ENCODE data around the gene MEG3. TPM values are rescaled to one million over a fixed set of nuclear protein-coding genes. Genes with fewer than 3 reads are reported as not detected.

Gene MEG3
- total RNA-seq, 1 experiment from 2014 or later = 62.4 TPM

DNA sequence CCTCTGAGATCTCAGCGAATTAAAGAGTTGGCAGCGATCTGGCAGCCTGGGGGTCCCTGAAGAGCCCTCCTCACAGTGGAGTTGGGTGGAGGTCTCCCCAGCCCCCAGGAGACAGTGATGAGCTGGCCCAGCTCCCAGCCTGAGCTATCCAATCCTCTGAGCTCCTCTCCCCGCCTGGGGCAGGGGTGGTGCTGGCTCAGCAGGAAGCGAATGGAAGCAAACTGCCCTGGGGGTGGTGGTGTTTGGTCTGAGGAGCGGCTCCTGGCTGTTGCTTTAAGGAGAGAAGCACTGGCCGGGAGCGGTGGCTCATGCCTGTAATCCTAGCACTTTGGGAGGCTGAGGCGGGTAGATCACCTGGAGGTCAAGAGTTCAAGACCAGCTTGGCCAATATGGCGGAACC is 19.5 kb upstream of the MEG3 start:
- no peak overlapping the region for H3K27ac ChIP-seq (ENCODE audit: low read length)
- ATAC-seq = no peak
- CTCF ChIA-PET = no interaction called here
- POLR2A ChIA-PET = no interaction called here
- no peak for DNase-seq (ENCODE audit: low read depth, low spot score)
- TF ChIP-seq, protein P1, sequence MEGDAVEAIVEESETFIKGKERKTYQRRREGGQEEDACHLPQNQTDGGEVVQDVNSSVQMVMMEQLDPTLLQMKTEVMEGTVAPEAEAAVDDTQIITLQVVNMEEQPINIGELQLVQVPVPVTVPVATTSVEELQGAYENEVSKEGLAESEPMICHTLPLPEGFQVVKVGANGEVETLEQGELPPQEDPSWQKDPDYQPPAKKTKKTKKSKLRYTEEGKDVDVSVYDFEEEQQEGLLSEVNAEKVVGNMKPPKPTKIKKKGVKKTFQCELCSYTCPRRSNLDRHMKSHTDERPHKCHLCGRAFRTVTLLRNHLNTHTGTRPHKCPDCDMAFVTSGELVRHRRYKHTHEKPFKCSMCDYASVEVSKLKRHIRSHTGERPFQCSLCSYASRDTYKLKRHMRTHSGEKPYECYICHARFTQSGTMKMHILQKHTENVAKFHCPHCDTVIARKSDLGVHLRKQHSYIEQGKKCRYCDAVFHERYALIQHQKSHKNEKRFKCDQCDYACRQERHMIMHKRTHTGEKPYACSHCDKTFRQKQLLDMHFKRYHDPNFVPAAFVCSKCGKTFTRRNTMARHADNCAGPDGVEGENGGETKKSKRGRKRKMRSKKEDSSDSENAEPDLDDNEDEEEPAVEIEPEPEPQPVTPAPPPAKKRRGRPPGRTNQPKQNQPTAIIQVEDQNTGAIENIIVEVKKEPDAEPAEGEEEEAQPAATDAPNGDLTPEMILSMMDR (IDR thresholded peaks at IDR 0.05) = no peak
- TF ChIP-seq POLR2AphosphoS5 (IDR thresholded peaks at IDR 0.05; ENCODE audit: low read depth, low read length) = no peak
- no peak for TF ChIP-seq TCF7L2 (IDR thresholded peaks at IDR 0.05; ENCODE audit: low read depth, low read length)
- TF ChIP-seq, protein P2, sequence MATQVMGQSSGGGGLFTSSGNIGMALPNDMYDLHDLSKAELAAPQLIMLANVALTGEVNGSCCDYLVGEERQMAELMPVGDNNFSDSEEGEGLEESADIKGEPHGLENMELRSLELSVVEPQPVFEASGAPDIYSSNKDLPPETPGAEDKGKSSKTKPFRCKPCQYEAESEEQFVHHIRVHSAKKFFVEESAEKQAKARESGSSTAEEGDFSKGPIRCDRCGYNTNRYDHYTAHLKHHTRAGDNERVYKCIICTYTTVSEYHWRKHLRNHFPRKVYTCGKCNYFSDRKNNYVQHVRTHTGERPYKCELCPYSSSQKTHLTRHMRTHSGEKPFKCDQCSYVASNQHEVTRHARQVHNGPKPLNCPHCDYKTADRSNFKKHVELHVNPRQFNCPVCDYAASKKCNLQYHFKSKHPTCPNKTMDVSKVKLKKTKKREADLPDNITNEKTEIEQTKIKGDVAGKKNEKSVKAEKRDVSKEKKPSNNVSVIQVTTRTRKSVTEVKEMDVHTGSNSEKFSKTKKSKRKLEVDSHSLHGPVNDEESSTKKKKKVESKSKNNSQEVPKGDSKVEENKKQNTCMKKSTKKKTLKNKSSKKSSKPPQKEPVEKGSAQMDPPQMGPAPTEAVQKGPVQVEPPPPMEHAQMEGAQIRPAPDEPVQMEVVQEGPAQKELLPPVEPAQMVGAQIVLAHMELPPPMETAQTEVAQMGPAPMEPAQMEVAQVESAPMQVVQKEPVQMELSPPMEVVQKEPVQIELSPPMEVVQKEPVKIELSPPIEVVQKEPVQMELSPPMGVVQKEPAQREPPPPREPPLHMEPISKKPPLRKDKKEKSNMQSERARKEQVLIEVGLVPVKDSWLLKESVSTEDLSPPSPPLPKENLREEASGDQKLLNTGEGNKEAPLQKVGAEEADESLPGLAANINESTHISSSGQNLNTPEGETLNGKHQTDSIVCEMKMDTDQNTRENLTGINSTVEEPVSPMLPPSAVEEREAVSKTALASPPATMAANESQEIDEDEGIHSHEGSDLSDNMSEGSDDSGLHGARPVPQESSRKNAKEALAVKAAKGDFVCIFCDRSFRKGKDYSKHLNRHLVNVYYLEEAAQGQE (IDR thresholded peaks at IDR 0.05; ENCODE audit: insufficient read depth in 1 of 2, low read depth in 2 of 2, low read length in 1 of 2) = no peak
- no peak for TF ChIP-seq SIN3A (IDR thresholded peaks at IDR 0.05; ENCODE audit: borderline replicate concordance, insufficient read depth, low read depth, low read length)
- no peaks in the 10 kb centered on the region for H3K27me3 ChIP-seq (ENCODE audit: control insufficient read depth, insufficient read depth, low read length)
- peaks cover 11% of the 10 kb centered on the region; the same call in 1 of the 2 replicates for H3K9me3 ChIP-seq (ENCODE audit: control insufficient read depth, insufficient read depth, low read depth, low read length)
- no peak overlapping the region for H3K4me3 ChIP-seq (ENCODE audit: low read depth in 2 of 2, low read length in 2 of 2)
- no peaks in the 10 kb centered on the region for H3K4me1 ChIP-seq (ENCODE audit: control insufficient read depth, insufficient read depth, low read length)
- BruUV-seq (replicated peaks) = no TSS peak
- no peaks in the 10 kb centered on the region for H3K36me3 ChIP-seq (ENCODE audit: control insufficient read depth, insufficient read depth, low read length)
- intact Hi-C loops (cut with micrococcal nuclease; ENCODE audit: unreplicated experiment) = no loop called here
- in situ Hi-C loops (cut with HindIII; ENCODE audit: low pct_unique_long_range_greater_than_20kb, low sequenced_read_pairs) = no loop called here

DNA sequence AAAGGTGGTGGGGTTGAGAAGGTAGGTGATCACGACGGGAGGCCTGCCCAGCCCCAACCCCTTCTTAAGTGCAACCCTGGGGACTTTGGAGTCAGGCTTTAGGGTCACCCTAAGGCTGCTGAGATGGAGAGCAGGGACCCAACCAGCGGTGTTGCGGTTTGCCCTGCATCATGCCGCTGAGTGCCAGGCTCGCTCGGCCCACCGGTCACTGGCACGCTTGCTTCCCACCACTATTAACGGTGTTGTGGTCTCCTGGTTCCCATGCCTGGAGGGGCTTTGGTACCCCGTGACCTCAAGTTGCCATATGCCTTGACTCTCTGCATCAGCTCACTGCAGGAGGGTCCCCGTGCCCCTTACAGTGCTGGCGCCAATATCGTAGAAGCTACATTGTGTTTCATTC is 18.4 kb upstream of the MEG3 start:
- H3K27ac ChIP-seq (ENCODE audit: low read length) = no peak overlapping the region
- POLR2A ChIA-PET = no interaction called here
- H3K27me3 ChIP-seq (ENCODE audit: control insufficient read depth, insufficient read depth, low read length) = no peaks in the 10 kb centered on the region

More for the DNA sequence above, 18.4 kb upstream of the MEG3 start:
- no peak for ATAC-seq
- intact Hi-C loops (cut with micrococcal nuclease; ENCODE audit: unreplicated experiment) (no loop called here), in situ Hi-C loops (cut with HindIII; ENCODE audit: low pct_unique_long_range_greater_than_20kb, low sequenced_read_pairs) (no loop called here)
- no peak for DNase-seq (ENCODE audit: low read depth, low spot score)
- no peaks in the 10 kb centered on the region for H3K4me1 ChIP-seq (ENCODE audit: control insufficient read depth, insufficient read depth, low read length)
- H3K4me3 ChIP-seq (ENCODE audit: low read depth in 2 of 2, low read length in 2 of 2) = no peak overlapping the region
- no peaks in the 10 kb centered on the region for H3K36me3 ChIP-seq (ENCODE audit: control insufficient read depth, insufficient read depth, low read length)
- H3K9me3 ChIP-seq (ENCODE audit: control insufficient read depth, insufficient read depth, low read depth, low read length) = peaks cover 11% of the 10 kb centered on the region; the same call in 1 of the 2 replicates
- TF ChIP-seq, protein P2 (IDR thresholded peaks at IDR 0.05; ENCODE audit: insufficient read depth in 1 of 2, low read depth in 2 of 2, low read length in 1 of 2) = no peak
- TF ChIP-seq TCF7L2 (IDR thresholded peaks at IDR 0.05; ENCODE audit: low read depth, low read length) (no peak), POLR2AphosphoS5 (IDR thresholded peaks at IDR 0.05; ENCODE audit: low read depth, low read length) (no peak), SIN3A (IDR thresholded peaks at IDR 0.05; ENCODE audit: borderline replicate concordance, insufficient read depth, low read depth, low read length) (no peak)
- TF ChIP-seq, protein P1 (IDR thresholded peaks at IDR 0.05) = no peak
- BruUV-seq (replicated peaks) = no TSS peak
- CTCF ChIA-PET = no interaction called here

All from Panc1 (cell line).